ENCODE data around the gene CA10.

Gene CA10

GRCh38 chr17:51668155-51668962 is 490.2 kb downstream of the CA10 start:
- Histone ChIP-seq H3K4me1 (ENCODE audit: control insufficient read depth, insufficient read depth, low read length) (no peaks in the 10 kb centered on the region), H3K27ac (ENCODE audit: low read depth, low read length) (no peak overlapping the region), H3K36me3 (ENCODE audit: control insufficient read depth, insufficient read depth, low read length) (no peaks in the 10 kb centered on the region), H3K27me3 (ENCODE audit: control insufficient read depth, insufficient read depth, low read length) (no peaks in the 10 kb centered on the region), H3K9ac (ENCODE audit: low read length) (no peak overlapping the region), H3K9me3 (ENCODE audit: control insufficient read depth, insufficient read depth, low read depth, low read length) (peaks cover 25% of the 10 kb centered on the region), H3K4me3 (ENCODE audit: low read depth, low read length) (no peak overlapping the region)

GRCh38 chr17:51667706-51668083 is 490.8 kb downstream of the CA10 start:
- H3K4me1 ChIP-seq (ENCODE audit: control insufficient read depth, insufficient read depth, low read length) = no peaks in the 10 kb centered on the region
- no peak overlapping the region for H3K27ac ChIP-seq (ENCODE audit: low read depth, low read length)
- H3K9ac ChIP-seq (ENCODE audit: low read length) = no peak overlapping the region
- no peak overlapping the region for H3K4me3 ChIP-seq (ENCODE audit: low read depth, low read length)
- H3K9me3 ChIP-seq (ENCODE audit: control insufficient read depth, insufficient read depth, low read depth, low read length) = peaks cover 25% of the 10 kb centered on the region
- no peaks in the 10 kb centered on the region for H3K27me3 ChIP-seq (ENCODE audit: control insufficient read depth, insufficient read depth, low read length)
- H3K36me3 ChIP-seq (ENCODE audit: control insufficient read depth, insufficient read depth, low read length) = no peaks in the 10 kb centered on the region

- no peak overlapping the region for H3K27ac ChIP-seq (ENCODE audit: low read depth, low read length)
- peaks cover 25% of the 10 kb centered on the region for H3K9me3 ChIP-seq (ENCODE audit: control insufficient read depth, insufficient read depth, low read depth, low read length)
- no peaks in the 10 kb centered on the region for H3K4me1 ChIP-seq (ENCODE audit: control insufficient read depth, insufficient read depth, low read length)
- no peaks in the 10 kb centered on the region for H3K27me3 ChIP-seq (ENCODE audit: control insufficient read depth, insufficient read depth, low read length)
- no peaks in the 10 kb centered on the region for H3K36me3 ChIP-seq (ENCODE audit: control insufficient read depth, insufficient read depth, low read length)
- no peak overlapping the region for H3K4me3 ChIP-seq (ENCODE audit: low read depth, low read length)
- no peak overlapping the region for H3K9ac ChIP-seq (ENCODE audit: low read length)
Measured at GRCh38 chr17:51666971-51667705, 491.4 kb downstream of the CA10 start.

GRCh38 chr17:51662204-51663056 is 496.1 kb downstream of the CA10 start:
- H3K9me3 ChIP-seq (ENCODE audit: control insufficient read depth, insufficient read depth, low read depth, low read length) = peaks cover 5% of the 10 kb centered on the region
- no peaks in the 10 kb centered on the region for H3K36me3 ChIP-seq (ENCODE audit: control insufficient read depth, insufficient read depth, low read length)
- H3K9ac ChIP-seq (ENCODE audit: low read length) = no peak overlapping the region
- no peaks in the 10 kb centered on the region for H3K27me3 ChIP-seq (ENCODE audit: control insufficient read depth, insufficient read depth, low read length)
- no peak overlapping the region for H3K4me3 ChIP-seq (ENCODE audit: low read depth, low read length)
- H3K4me1 ChIP-seq (ENCODE audit: control insufficient read depth, insufficient read depth, low read length) = no peaks in the 10 kb centered on the region
- H3K27ac ChIP-seq (ENCODE audit: low read depth, low read length) = no peak overlapping the region

GRCh38 chr17:51661403-51661802 is 497.1 kb downstream of the CA10 start:
- Histone ChIP-seq H3K4me1 (ENCODE audit: control insufficient read depth, insufficient read depth, low read length) (no peaks in the 10 kb centered on the region), H3K27ac (ENCODE audit: low read depth, low read length) (no peak overlapping the region), H3K4me3 (ENCODE audit: low read depth, low read length) (no peak overlapping the region), H3K27me3 (ENCODE audit: control insufficient read depth, insufficient read depth, low read length) (no peaks in the 10 kb centered on the region), H3K9me3 (ENCODE audit: control insufficient read depth, insufficient read depth, low read depth, low read length) (no peaks in the 10 kb centered on the region), H3K9ac (ENCODE audit: low read length) (no peak overlapping the region), H3K36me3 (ENCODE audit: control insufficient read depth, insufficient read depth, low read length) (no peaks in the 10 kb centered on the region)

- Histone ChIP-seq H3K27ac (ENCODE audit: low read depth, low read length) (no peak overlapping the region), H3K36me3 (ENCODE audit: control insufficient read depth, insufficient read depth, low read length) (no peaks in the 10 kb centered on the region), H3K27me3 (ENCODE audit: control insufficient read depth, insufficient read depth, low read length) (no peaks in the 10 kb centered on the region), H3K9me3 (ENCODE audit: control insufficient read depth, insufficient read depth, low read depth, low read length) (no peaks in the 10 kb centered on the region), H3K9ac (ENCODE audit: low read length) (no peak overlapping the region), H3K4me3 (ENCODE audit: low read depth, low read length) (no peak overlapping the region), H3K4me1 (ENCODE audit: control insufficient read depth, insufficient read depth, low read length) (no peaks in the 10 kb centered on the region)
Measured at GRCh38 chr17:51660266-51660665, 498.2 kb downstream of the CA10 start.

- no peaks in the 10 kb centered on the region for H3K27me3 ChIP-seq (ENCODE audit: control insufficient read depth, insufficient read depth, low read length)
- H3K27ac ChIP-seq (ENCODE audit: low read depth, low read length) = no peak overlapping the region
- H3K36me3 ChIP-seq (ENCODE audit: control insufficient read depth, insufficient read depth, low read length) = no peaks in the 10 kb centered on the region
- H3K9ac ChIP-seq (ENCODE audit: low read length) = no peak overlapping the region
- H3K4me1 ChIP-seq (ENCODE audit: control insufficient read depth, insufficient read depth, low read length) = no peaks in the 10 kb centered on the region
- H3K9me3 ChIP-seq (ENCODE audit: control insufficient read depth, insufficient read depth, low read depth, low read length) = no peaks in the 10 kb centered on the region
- H3K4me3 ChIP-seq (ENCODE audit: low read depth, low read length) = no peak overlapping the region
Measured at GRCh38 chr17:51657224-51657623, 501.3 kb downstream of the CA10 start.

- H3K27me3 ChIP-seq (ENCODE audit: control insufficient read depth, insufficient read depth, low read length) = no peaks in the 10 kb centered on the region
- no peaks in the 10 kb centered on the region for H3K36me3 ChIP-seq (ENCODE audit: control insufficient read depth, insufficient read depth, low read length)
- H3K4me1 ChIP-seq (ENCODE audit: control insufficient read depth, insufficient read depth, low read length) = no peaks in the 10 kb centered on the region
- H3K9me3 ChIP-seq (ENCODE audit: control insufficient read depth, insufficient read depth, low read depth, low read length) = no peaks in the 10 kb centered on the region
- H3K4me3 ChIP-seq (ENCODE audit: low read depth, low read length) = no peak overlapping the region
- no peak overlapping the region for H3K27ac ChIP-seq (ENCODE audit: low read depth, low read length)
- no peak overlapping the region for H3K9ac ChIP-seq (ENCODE audit: low read length)
Measured at GRCh38 chr17:51653878-51654277, 504.6 kb downstream of the CA10 start.

GRCh38 chr17:51652529-51652928 is 506.0 kb downstream of the CA10 start:
- Histone ChIP-seq H3K36me3 (ENCODE audit: control insufficient read depth, insufficient read depth, low read length) (no peaks in the 10 kb centered on the region), H3K9ac (ENCODE audit: low read length) (no peak overlapping the region), H3K9me3 (ENCODE audit: control insufficient read depth, insufficient read depth, low read depth, low read length) (no peaks in the 10 kb centered on the region), H3K27me3 (ENCODE audit: control insufficient read depth, insufficient read depth, low read length) (no peaks in the 10 kb centered on the region), H3K27ac (ENCODE audit: low read depth, low read length) (no peak overlapping the region), H3K4me1 (ENCODE audit: control insufficient read depth, insufficient read depth, low read length) (no peaks in the 10 kb centered on the region), H3K4me3 (ENCODE audit: low read depth, low read length) (no peak overlapping the region)

GRCh38 chr17:51651513-51652298 is 506.8 kb downstream of the CA10 start:
- H3K36me3 ChIP-seq (ENCODE audit: control insufficient read depth, insufficient read depth, low read length) = no peaks in the 10 kb centered on the region
- no peaks in the 10 kb centered on the region for H3K27me3 ChIP-seq (ENCODE audit: control insufficient read depth, insufficient read depth, low read length)
- no peak overlapping the region for H3K9ac ChIP-seq (ENCODE audit: low read length)
- no peak overlapping the region for H3K27ac ChIP-seq (ENCODE audit: low read depth, low read length)
- peaks cover 7% of the 10 kb centered on the region; the same call in 1 of the 2 replicates for H3K4me1 ChIP-seq (ENCODE audit: control insufficient read depth, insufficient read depth, low read length)
- no peaks in the 10 kb centered on the region for H3K9me3 ChIP-seq (ENCODE audit: control insufficient read depth, insufficient read depth, low read depth, low read length)
- H3K4me3 ChIP-seq (ENCODE audit: low read depth, low read length) = no peak overlapping the region

All from HUES6 (cell line).